ENCODE data around the gene HTRA3.

HTRA3 gene

GRCh38 chr4:8311101-8312068, 41.8 kb downstream of the HTRA3 start:
- ChIA-PET POLR2A (no interaction called here), CTCF (no interaction called here)
- no peak for DNase-seq (ENCODE audit: low read depth, low spot score)
- H3K4me3 ChIP-seq (ENCODE audit: low read depth, low read length), result no peak overlapping the region
- TF ChIP-seq CTCF (IDR thresholded peaks at IDR 0.05; ENCODE audit: insufficient read depth, low read length, missing control alignments), result no peak

- no peak for TF ChIP-seq CTCF (IDR thresholded peaks at IDR 0.05; ENCODE audit: insufficient read depth, low read length, missing control alignments)
- DNase-seq (ENCODE audit: low read depth, low spot score), result no peak
- POLR2A ChIA-PET, result no interaction called here
- H3K4me3 ChIP-seq (ENCODE audit: low read depth, low read length), result no peak overlapping the region
- CTCF ChIA-PET, result no interaction called here
Observed at GRCh38 chr4:8312069-8312445, 42.5 kb downstream of the HTRA3 start.

- DNase-seq (ENCODE audit: low read depth, low spot score), result no peak
- H3K4me3 ChIP-seq (ENCODE audit: low read depth, low read length), result no peak overlapping the region
- CTCF ChIA-PET, result no interaction called here
- POLR2A ChIA-PET, result no interaction called here
- TF ChIP-seq CTCF (IDR thresholded peaks at IDR 0.05; ENCODE audit: insufficient read depth, low read length, missing control alignments), result no peak
Observed at GRCh38 chr4:8312976-8313375, 43.4 kb downstream of the HTRA3 start.

GRCh38 chr4:8314691-8315255, 45.2 kb downstream of the HTRA3 start:
- CTCF ChIA-PET, result interaction anchor here (1.7 kb wide), 1 partner anchor 16 kb away, joined by 4 read pairs; no protein-coding TSS in a partner anchor

GRCh38 chr4:8315435-8316250, 46.1 kb downstream of the HTRA3 start:
- peak; percentile 29 for DNase-seq (ENCODE audit: low read depth, low spot score)
- CTCF ChIA-PET, result interaction anchor here (1.0 to 1.7 kb wide), 2 partner anchors 10 to 17 kb away, joined by 4 read pairs; no protein-coding TSS in a partner anchor
- H3K4me3 ChIP-seq (ENCODE audit: low read depth, low read length), result no peak overlapping the region
- no peak for TF ChIP-seq CTCF (IDR thresholded peaks at IDR 0.05; ENCODE audit: insufficient read depth, low read length, missing control alignments)
- POLR2A ChIA-PET, result interaction anchor here (0.5 kb wide), 1 partner anchor 342 kb away, joined by 3 read pairs; no protein-coding TSS in a partner anchor

More at GRCh38 chr4:8314691-8315255, 45.2 kb downstream of the HTRA3 start:
- H3K4me3 ChIP-seq (ENCODE audit: low read depth, low read length), result no peak overlapping the region
- TF ChIP-seq CTCF (IDR thresholded peaks at IDR 0.05; ENCODE audit: insufficient read depth, low read length, missing control alignments), result no peak
- no peak for DNase-seq (ENCODE audit: low read depth, low spot score)
- POLR2A ChIA-PET, result no interaction called here

Data from AG04449 (cell line).